ENCODE results near the gene SLC16A6. TPM values are rescaled to one million over a fixed set of nuclear protein-coding genes. Genes with fewer than 3 reads are reported as not detected.

Gene SLC16A6
- total RNA-seq, 6 experiments from 2014 or later = 0.19 to 1.2 (median 0.45) TPM

GRCh38 chr17:68324654-68325336 is 33.9 kb upstream of the SLC16A6 start:
- Histone ChIP-seq H3K4me3 (no peak overlapping the region), H3K27me3 (no peaks in the 10 kb centered on the region), H3K36me3 (no peaks in the 10 kb centered on the region), H3K4me1 (no peaks in the 10 kb centered on the region), H3K9me3 (no peaks in the 10 kb centered on the region), H3K27ac (no peak overlapping the region)
- intact Hi-C loops (cut with DNase I) = no loop called here
- DNase-seq = no peak
- WGBS (ENCODE audit: insufficient coverage, low coverage, low lambda C conversion rate, missing lambda C conversion rate) = 96% methylated on average over 7 of the region's 8 CpGs
- no peak for ATAC-seq
- TF ChIP-seq POLR2A (IDR thresholded peaks at IDR 0.05) (no peak), CTCF (IDR thresholded peaks at IDR 0.05) (no peak)

- TF ChIP-seq POLR2A (IDR thresholded peaks at IDR 0.05) = no peak
- TF ChIP-seq CTCF (IDR thresholded peaks at IDR 0.05) = no peak
- Histone ChIP-seq H3K27ac (no peak overlapping the region), H3K9me3 (no peaks in the 10 kb centered on the region), H3K36me3 (no peaks in the 10 kb centered on the region), H3K27me3 (no peaks in the 10 kb centered on the region), H3K4me1 (no peaks in the 10 kb centered on the region), H3K4me3 (no peak overlapping the region)
- intact Hi-C loops (cut with DNase I) = no loop called here
- ATAC-seq (peak; percentile 21 to 54 (median 39)), DNase-seq (no peak)
- WGBS (ENCODE audit: insufficient coverage, low coverage, low lambda C conversion rate, missing lambda C conversion rate) = 65% methylated on average over 9 of the region's 10 CpGs
Measured at GRCh38 chr17:68324114-68324513, 33.2 kb upstream of the SLC16A6 start.

- ATAC-seq = no peak
- no peak for DNase-seq
- TF ChIP-seq POLR2A (IDR thresholded peaks at IDR 0.05) (no peak), CTCF (IDR thresholded peaks at IDR 0.05) (no peak)
- 59% methylated on average over 3 of the region's 3 CpGs for WGBS (ENCODE audit: insufficient coverage, low coverage, low lambda C conversion rate, missing lambda C conversion rate)
- H3K27me3 ChIP-seq = no peaks in the 10 kb centered on the region
- H3K9me3 ChIP-seq = no peaks in the 10 kb centered on the region
- no peaks in the 10 kb centered on the region for H3K36me3 ChIP-seq
- H3K4me1 ChIP-seq = no peaks in the 10 kb centered on the region
- no peak overlapping the region for H3K4me3 ChIP-seq
- H3K27ac ChIP-seq = no peak overlapping the region
- intact Hi-C loops (cut with DNase I) = no loop called here
Measured at GRCh38 chr17:68322630-68323029, 31.7 kb upstream of the SLC16A6 start.

- H3K4me3 ChIP-seq = no peak overlapping the region
- ATAC-seq (no peak), DNase-seq (no peak)
- TF ChIP-seq CTCF (IDR thresholded peaks at IDR 0.05) (no peak), POLR2A (IDR thresholded peaks at IDR 0.05) (no peak)
- H3K4me1 ChIP-seq = no peaks in the 10 kb centered on the region
- WGBS (ENCODE audit: insufficient coverage, low coverage, low lambda C conversion rate, missing lambda C conversion rate) = 85% methylated on average over 4 of the region's 4 CpGs
- H3K27ac ChIP-seq = no peak overlapping the region
- intact Hi-C loops (cut with DNase I) = no loop called here
- no peaks in the 10 kb centered on the region for H3K9me3 ChIP-seq
- no peaks in the 10 kb centered on the region for H3K27me3 ChIP-seq
- no peaks in the 10 kb centered on the region for H3K36me3 ChIP-seq
Measured at GRCh38 chr17:68321556-68321954, 30.6 kb upstream of the SLC16A6 start.
